Kidney glomerular epithelial cell (primary cell): ENCODE data around the gene PINLYP.

Experiments used
- DNase-seq: peaks from one replicate; lab custom pipeline; 2025; lab: John Stamatoyannopoulos, UW

Gene PINLYP

GRCh38 chr19:43548706-43549105 lies 26.9 kb upstream of the PINLYP start:
- no peak for DNase-seq

- DNase-seq = no peak
Observed at GRCh38 chr19:43551399-43552197, 24.0 kb upstream of the PINLYP start.

GRCh38 chr19:43552198-43552450 lies 23.5 kb upstream of the PINLYP start:
- no peak for DNase-seq

DNA sequence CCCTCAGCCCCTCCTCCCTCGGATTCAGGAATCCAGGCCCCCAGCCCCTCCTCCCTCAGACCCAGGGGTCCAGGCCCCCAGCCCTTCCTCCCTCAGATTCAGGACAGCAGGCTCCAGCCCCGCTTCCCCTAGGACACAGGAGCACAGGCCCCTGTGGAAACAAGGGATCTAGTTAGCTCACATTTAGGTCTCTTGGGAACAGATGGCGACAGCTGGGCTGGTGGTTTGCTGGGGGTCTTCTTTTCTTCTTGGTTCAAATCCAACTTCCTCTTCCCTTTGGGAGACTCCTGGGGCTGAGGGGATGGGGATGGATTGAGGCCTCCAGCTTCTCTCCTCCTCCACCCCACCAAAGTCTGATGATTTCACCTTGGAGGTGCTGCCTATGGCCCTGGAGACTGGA lies 23.0 kb upstream of the PINLYP start:
- DNase-seq = no peak

DNA sequence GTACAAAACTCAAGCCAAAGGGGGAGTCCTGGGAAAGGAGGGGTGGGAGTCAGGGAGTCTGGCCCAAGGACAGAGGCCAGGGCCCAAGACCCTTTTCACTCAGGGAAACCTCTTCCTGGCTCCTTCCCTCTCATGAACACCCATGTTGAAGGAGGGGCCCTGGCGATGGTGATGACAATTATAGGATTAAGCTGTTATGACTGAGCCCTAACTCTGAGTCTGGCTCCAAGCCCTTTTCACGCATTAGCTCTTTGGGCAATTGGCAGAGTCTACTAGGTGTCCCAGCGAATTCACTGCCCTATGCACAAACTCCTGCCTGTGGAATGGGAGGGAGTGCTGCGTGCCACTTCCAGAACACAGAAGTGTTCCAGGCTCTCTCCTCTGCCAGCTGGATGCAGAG lies 21.9 kb upstream of the PINLYP start:
- DNase-seq = no peak

DNA sequence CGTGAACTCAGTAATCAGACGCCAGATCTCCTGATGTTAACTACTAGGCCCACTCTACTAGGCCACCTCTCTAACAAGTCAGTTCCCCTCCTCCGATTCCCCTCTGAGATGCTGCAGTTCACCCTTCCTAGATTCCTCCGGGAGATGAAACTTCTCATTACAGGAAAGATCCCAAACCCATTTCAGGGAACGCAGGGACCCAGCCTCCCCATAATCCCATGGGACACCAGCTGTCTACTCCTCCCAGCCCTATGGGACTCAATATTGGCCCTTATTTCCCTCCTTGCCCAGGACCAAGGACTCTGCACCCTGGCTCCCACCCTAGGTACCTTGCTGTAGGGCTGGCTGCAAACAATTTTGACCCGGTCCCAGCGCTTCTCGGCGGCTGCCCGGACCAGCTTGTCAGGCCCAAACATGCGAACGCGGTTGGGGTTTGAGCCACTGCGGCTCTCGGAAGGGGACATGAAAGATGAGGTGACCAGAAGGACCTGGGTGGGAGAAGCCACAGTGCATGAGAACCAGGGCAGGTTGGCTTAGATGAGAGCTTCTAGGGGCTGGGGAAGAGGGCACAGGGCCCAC lies 21.2 kb upstream of the PINLYP start:
- no peak for DNase-seq

GRCh38 chr19:43555185-43555770 lies 20.3 kb upstream of the PINLYP start:
- DNase-seq = peak; percentile 50

DNA sequence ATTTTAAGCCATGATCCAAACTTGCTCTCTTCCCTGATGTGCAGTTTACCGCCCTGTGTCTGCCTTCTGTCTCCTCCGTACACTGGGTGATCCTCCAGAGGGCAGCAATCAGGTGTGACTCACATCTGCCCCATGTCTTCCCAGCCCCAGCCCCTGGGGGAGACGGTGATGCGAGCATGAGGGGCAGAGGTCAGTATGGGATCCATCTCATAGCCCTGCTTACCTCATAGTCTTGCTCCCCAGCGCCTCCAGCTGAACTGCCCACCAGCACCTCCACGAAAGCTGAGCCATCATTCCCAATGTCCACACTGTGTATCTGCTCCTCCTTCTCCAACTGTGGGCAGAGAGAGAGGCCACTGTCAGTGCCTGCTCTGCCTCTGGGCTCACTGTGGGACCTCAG lies 14.9 kb upstream of the PINLYP start:
- DNase-seq = no peak

GRCh38 chr19:43561139-43561970 lies 14.2 kb upstream of the PINLYP start:
- no peak for DNase-seq

GRCh38 chr19:43562226-43562697 lies 13.3 kb upstream of the PINLYP start:
- no peak for DNase-seq

GRCh38 chr19:43562698-43563241 lies 12.8 kb upstream of the PINLYP start:
- peak; percentile 43 for DNase-seq

DNA sequence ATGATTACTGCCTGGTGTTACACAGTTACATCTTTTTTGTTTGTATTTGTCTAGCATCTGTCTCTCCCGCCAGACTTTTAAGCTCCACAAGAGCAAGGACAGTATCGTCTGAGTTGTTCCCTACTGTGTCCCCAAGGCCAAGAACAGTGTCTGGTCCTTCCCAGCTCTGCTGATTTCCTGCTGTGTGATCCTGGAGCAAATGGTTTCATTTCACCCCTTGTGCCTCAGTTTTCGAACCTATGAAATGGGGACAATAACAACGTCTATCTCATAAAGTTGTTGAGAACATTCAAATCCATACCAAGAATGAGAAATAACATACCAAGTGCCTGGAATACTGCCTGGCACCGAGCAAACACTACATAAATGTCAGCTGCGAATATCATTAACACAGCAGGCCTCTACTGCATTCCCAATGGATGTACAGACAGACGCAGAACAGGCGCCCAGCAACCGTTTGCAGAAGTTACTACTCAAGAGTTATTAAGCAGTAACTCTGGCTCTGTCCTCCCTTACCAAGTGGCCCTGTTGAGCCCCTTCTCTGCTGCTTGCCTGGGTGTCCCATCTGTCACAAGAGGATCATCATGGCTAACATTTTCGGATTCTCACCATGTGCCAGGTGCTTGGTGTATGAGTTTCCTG lies 11.7 kb upstream of the PINLYP start:
- DNase-seq = no peak

GRCh38 chr19:43564800-43565199 lies 10.8 kb upstream of the PINLYP start:
- DNase-seq = no peak

DNA sequence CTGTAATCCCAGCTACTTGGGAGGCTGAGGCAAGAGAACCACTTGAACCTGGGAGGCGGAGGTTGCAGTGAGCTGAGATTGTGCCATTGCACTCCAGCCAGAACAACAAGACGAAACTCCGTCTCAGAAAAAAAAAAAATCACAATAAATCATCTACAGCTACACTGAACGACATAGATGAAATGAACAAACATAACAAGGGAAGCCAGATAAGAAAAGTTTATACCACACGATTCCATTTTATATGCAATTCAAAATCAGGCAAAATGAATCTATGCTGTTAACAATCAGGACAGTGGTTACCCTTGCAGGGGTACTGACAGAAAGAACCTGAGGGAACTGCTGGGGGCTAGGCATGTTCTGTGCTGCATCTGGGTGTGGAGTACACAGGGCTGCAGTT lies 5.9 kb upstream of the PINLYP start:
- no peak for DNase-seq

GRCh38 chr19:43570174-43570791 lies 5.3 kb upstream of the PINLYP start:
- no peak for DNase-seq

DNA sequence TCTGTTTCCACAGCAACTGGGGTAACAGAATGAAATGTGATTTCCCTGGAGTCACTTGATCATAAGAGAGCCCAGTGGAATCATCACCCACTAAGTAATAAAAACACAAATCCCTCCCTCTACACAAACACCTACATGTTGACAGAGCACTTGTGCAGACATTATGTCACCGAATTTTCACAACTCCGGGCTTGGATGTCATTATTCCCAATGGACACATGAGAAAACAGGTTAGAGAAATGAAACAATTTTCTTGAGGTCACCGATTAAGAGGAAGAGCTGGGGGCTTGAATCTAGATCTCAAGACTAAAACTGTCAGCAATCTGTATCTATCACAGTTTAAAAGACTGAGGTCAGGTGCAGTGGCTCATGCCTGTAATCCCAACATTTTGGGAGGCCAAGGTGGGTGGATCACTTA lies 3.4 kb upstream of the PINLYP start:
- no peak for DNase-seq

- DNase-seq = peak; percentile 41
Observed at GRCh38 chr19:43574424-43575155, 1.0 kb upstream of the PINLYP start.

DNA sequence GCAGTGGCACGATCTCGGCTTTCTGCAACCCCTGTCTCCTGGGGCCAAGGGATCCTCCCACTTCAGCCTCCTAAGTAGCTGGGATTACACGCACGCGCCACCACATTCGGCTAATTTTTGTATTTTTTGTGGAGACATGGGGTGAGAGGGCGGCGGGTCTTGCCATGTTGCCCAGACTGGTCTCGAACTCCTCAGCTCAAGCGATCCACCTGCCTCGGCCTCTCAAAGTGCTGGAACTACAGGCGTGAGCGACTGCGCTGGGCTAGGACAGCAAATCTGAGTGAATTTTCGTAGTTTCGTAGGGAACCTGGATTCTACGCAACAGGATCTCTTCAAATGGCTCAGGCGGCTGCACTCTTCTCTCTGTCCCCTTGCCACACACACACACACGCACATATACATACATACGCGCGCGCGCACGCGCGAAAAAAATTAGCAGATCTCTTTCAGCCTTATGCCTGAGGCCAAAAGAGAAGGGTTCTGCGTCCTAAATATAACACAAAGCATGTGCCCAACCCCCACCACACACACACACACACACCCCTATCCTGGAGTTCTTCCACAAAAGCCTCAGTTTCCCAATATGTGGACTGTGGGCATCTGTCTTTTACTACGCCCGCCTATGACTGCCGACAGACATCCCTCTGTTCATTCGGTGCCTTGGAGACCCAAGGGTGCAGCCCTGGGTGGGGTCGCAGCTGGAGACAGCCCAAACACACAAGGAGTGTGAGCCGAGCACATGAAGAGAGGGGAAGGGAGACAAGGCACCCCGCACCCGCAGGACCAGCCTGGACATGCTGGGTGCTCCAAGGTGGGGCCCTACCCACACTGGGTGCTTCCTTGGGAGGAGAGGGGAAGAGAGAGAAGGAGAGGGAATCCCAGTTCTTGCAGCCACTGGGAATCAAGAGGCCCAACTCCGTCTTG lies 616 bp downstream of the PINLYP start:
- no peak for DNase-seq

- no peak for DNase-seq
Observed at GRCh38 chr19:43578787-43579186, 3.2 kb downstream of the PINLYP start.

DNA sequence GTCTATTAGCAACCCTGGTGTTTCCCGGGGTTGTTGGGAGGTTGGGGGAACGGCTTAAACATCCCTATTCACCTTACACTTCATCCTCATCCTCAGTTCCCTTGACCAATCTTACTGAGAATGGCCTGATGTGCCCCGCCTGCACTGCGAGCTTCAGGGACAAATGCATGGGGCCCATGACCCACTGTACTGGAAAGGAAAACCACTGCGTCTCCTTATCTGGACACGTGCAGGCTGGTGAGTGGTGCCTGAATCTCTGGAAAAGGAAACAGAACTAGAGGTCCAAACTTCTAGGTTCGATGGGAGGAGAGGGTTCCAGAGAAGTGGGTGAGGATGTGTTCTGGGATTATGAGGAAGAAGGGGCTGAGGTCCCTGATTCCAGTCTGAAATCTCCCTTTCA lies 5.9 kb downstream of the PINLYP start:
- no peak for DNase-seq
